ENCODE data around the gene RABGAP1L. TPM values are rescaled to one million over a fixed set of nuclear protein-coding genes. Genes with fewer than 3 reads are reported as not detected.
"Not testable (repeated sequence)": the region's sequence is repeated elsewhere in the genome, so short reads cannot be mapped to it uniquely, and the experiment has no call there.

RABGAP1L gene
- total RNA-seq, 1 donor from 2014 or later: 83.9 TPM

GRCh38 chr1:174568551-174568950 is 409.2 kb downstream of the RABGAP1L start:
- no peak overlapping the region for H3K4me3 ChIP-seq
- no peaks in the 10 kb centered on the region for H3K36me3 ChIP-seq
- no peaks in the 10 kb centered on the region for H3K27me3 ChIP-seq (ENCODE audit: low read depth)
- intact Hi-C loops (cut with DNase I): no loop called here
- TF ChIP-seq CTCF (IDR thresholded peaks at IDR 0.05): no peak
- DNase-seq (no peak), ATAC-seq (no peak)
- no peak overlapping the region for H3K27ac ChIP-seq
- H3K4me1 ChIP-seq: no peaks in the 10 kb centered on the region
- H3K9me3 ChIP-seq: no peaks in the 10 kb centered on the region

GRCh38 chr1:174569240-174569639 is 409.9 kb downstream of the RABGAP1L start:
- ATAC-seq (no peak), DNase-seq (no peak)
- Histone ChIP-seq H3K27me3 (ENCODE audit: low read depth) (no peaks in the 10 kb centered on the region), H3K36me3 (no peaks in the 10 kb centered on the region), H3K9me3 (no peaks in the 10 kb centered on the region), H3K27ac (no peak overlapping the region), H3K4me1 (no peaks in the 10 kb centered on the region), H3K4me3 (no peak overlapping the region)
- intact Hi-C loops (cut with DNase I): no loop called here
- no peak for TF ChIP-seq CTCF (IDR thresholded peaks at IDR 0.05)

GRCh38 chr1:174572771-174573170 is 413.5 kb downstream of the RABGAP1L start:
- intact Hi-C loops (cut with DNase I): no loop called here
- ATAC-seq: no peak
- Histone ChIP-seq H3K27ac (no peak overlapping the region), H3K4me3 (no peak overlapping the region), H3K36me3 (no peaks in the 10 kb centered on the region), H3K4me1 (no peaks in the 10 kb centered on the region), H3K9me3 (peaks cover 13% of the 10 kb centered on the region), H3K27me3 (ENCODE audit: low read depth) (no peaks in the 10 kb centered on the region)
- no peak for TF ChIP-seq CTCF (IDR thresholded peaks at IDR 0.05)
- DNase-seq: no peak

- DNase-seq; intact Hi-C loops (cut with DNase I); H3K4me1 ChIP-seq; H3K36me3 ChIP-seq; H3K27me3 ChIP-seq (ENCODE audit: low read depth); H3K27ac ChIP-seq; H3K4me3 ChIP-seq; ATAC-seq: not testable (repeated sequence)
- H3K9me3 ChIP-seq: peaks cover 13% of the 10 kb centered on the region
Measured at GRCh38 chr1:174576120-174576519, 416.8 kb downstream of the RABGAP1L start.

- Histone ChIP-seq H3K27me3 (ENCODE audit: low read depth) (no peaks in the 10 kb centered on the region), H3K27ac (no peak overlapping the region), H3K9me3 (peaks cover 13% of the 10 kb centered on the region), H3K4me3 (no peak overlapping the region), H3K36me3 (no peaks in the 10 kb centered on the region), H3K4me1 (no peaks in the 10 kb centered on the region)
- intact Hi-C loops (cut with DNase I): no loop called here
- DNase-seq: no peak
- ATAC-seq: no peak
- TF ChIP-seq CTCF (IDR thresholded peaks at IDR 0.05): no peak
Measured at GRCh38 chr1:174577681-174578080, 418.4 kb downstream of the RABGAP1L start.

GRCh38 chr1:174580801-174581200 is 421.5 kb downstream of the RABGAP1L start:
- no peak for TF ChIP-seq CTCF (IDR thresholded peaks at IDR 0.05)
- ATAC-seq: no peak
- Histone ChIP-seq H3K4me3 (no peak overlapping the region), H3K36me3 (no peaks in the 10 kb centered on the region), H3K4me1 (no peaks in the 10 kb centered on the region), H3K27me3 (ENCODE audit: low read depth) (no peaks in the 10 kb centered on the region), H3K9me3 (peaks cover 7% of the 10 kb centered on the region), H3K27ac (no peak overlapping the region)
- intact Hi-C loops (cut with DNase I): no loop called here
- no peak for DNase-seq
